H9 (cell line): ENCODE data around the gene ARHGAP24. TPM values are rescaled to one million over a fixed set of nuclear protein-coding genes. Genes with fewer than 3 reads are reported as not detected.

Source experiments
- DNase-seq: peaks from one replicate; pipeline ENCODE4 v3.0.0-alpha.2; 2017
- H2AFZ ChIP-seq: one replicate; pipeline ENCODE4 v1.6.1; 2013; ENCODE audit warnings: mild to moderate bottlenecking, low read length, control low read depth, moderate library complexity
- H2AK5ac ChIP-seq: 2 replicates; pipeline ENCODE4 v1.6.1; 2013; ENCODE audit warnings: low read length, control low read depth, mixed read lengths; ENCODE audit not compliant: insufficient read length
- H2BK120ac ChIP-seq: one replicate; pipeline ENCODE4 v1.6.1; 2013; ENCODE audit warnings: low read depth, mild to moderate bottlenecking, low read length, control low read depth, inconsistent platforms; ENCODE audit not compliant: poor library complexity, severe bottlenecking
- H2BK12ac ChIP-seq: 2 replicates; pipeline ENCODE4 v1.6.1; 2013; ENCODE audit warnings: low read length, control low read depth, mixed read lengths, low read depth; ENCODE audit not compliant: insufficient read length
- H2BK15ac ChIP-seq: 2 replicates; pipeline ENCODE4 v1.6.1; 2013; ENCODE audit warnings: low read depth, low read length, control low read depth
- H2BK20ac ChIP-seq: one replicate; pipeline ENCODE4 v1.6.1; 2013; ENCODE audit warnings: low read depth, mild to moderate bottlenecking, low read length, control low read depth, inconsistent platforms; ENCODE audit not compliant: poor library complexity, severe bottlenecking
- H2BK5ac ChIP-seq: 2 replicates; pipeline ENCODE4 v1.6.1; 2013; ENCODE audit warnings: low read length, control low read depth, mixed read lengths; ENCODE audit not compliant: insufficient read length
- H3K14ac ChIP-seq: 2 replicates; pipeline ENCODE4 v1.6.1; 2013; ENCODE audit warnings: low read length, control low read depth; ENCODE audit not compliant: insufficient read depth
- H3K18ac ChIP-seq: 2 replicates; pipeline ENCODE4 v1.6.1; 2013; ENCODE audit warnings: low read depth, mild to moderate bottlenecking, mixed read lengths, low read length, control low read depth; ENCODE audit not compliant: insufficient read length
- H3K23ac ChIP-seq: 2 replicates; pipeline ENCODE4 v1.6.1; 2013; ENCODE audit warnings: low read length, control low read depth, mixed read lengths, low read depth; ENCODE audit not compliant: insufficient read length
- H3K23me2 ChIP-seq: 2 replicates; pipeline ENCODE4 v1.6.1; 2013; ENCODE audit warnings: low read depth, mild to moderate bottlenecking, mixed read lengths, low read length, control low read depth; ENCODE audit not compliant: insufficient read length, poor library complexity, severe bottlenecking
- H3K27ac ChIP-seq: 2 replicates; pipeline ENCODE4 v1.5.1; 2013; ENCODE audit warnings: low read length, control low read depth, mixed read lengths, low read depth; ENCODE audit not compliant: insufficient read length
- H3K27me3 ChIP-seq: 2 replicates; pipeline ENCODE4 v1.6.1; 2013; ENCODE audit warnings: low read length, control low read depth, inconsistent platforms; ENCODE audit not compliant: insufficient read depth
- H3K4ac ChIP-seq: 2 replicates; pipeline ENCODE4 v1.6.1; 2013; ENCODE audit warnings: low read depth, mild to moderate bottlenecking, control low read depth, inconsistent platforms, low read length, moderate library complexity
- H3K4me1 ChIP-seq: 2 replicates; pipeline ENCODE4 v1.6.1; 2013; ENCODE audit warnings: low read length, control low read depth, inconsistent platforms; ENCODE audit not compliant: insufficient read depth
- H3K4me2 ChIP-seq: 2 replicates; pipeline ENCODE4 v1.6.1; 2013; ENCODE audit warnings: low read length, control low read depth, mixed read lengths; ENCODE audit not compliant: insufficient read length, insufficient read depth
- H3K56ac ChIP-seq: 2 replicates; pipeline ENCODE4 v1.6.1; 2013; ENCODE audit warnings: low read depth, mild to moderate bottlenecking, mixed read lengths, low read length, control low read depth; ENCODE audit not compliant: insufficient read length
- H3K79me1 ChIP-seq: 2 replicates; pipeline ENCODE4 v1.6.1; 2013; ENCODE audit warnings: low read depth, mild to moderate bottlenecking, moderate library complexity, low read length, control low read depth, inconsistent platforms; ENCODE audit not compliant: insufficient read depth, poor library complexity, severe bottlenecking
- H3K79me2 ChIP-seq: 2 replicates; pipeline ENCODE4 v1.6.1; 2013; ENCODE audit warnings: low read length, control low read depth, inconsistent platforms; ENCODE audit not compliant: insufficient read depth
- H3K9ac ChIP-seq: 2 replicates; pipeline ENCODE4 v1.6.1; 2013; ENCODE audit warnings: low read length, control low read depth, mixed read lengths; ENCODE audit not compliant: insufficient read length; ENCODE audit errors: extremely low read depth
- H3K9me3 ChIP-seq: one replicate; pipeline ENCODE4 v1.6.1; 2013; ENCODE audit warnings: low read depth, low read length, inconsistent platforms; ENCODE audit not compliant: control insufficient read depth
- H3T11ph ChIP-seq: one replicate; pipeline ENCODE4 v1.6.1; 2013; ENCODE audit warnings: mild to moderate bottlenecking, low read length, control low read depth, inconsistent platforms
- H4K20me1 ChIP-seq: one replicate; pipeline ENCODE4 v1.6.1; 2013; ENCODE audit not compliant: control insufficient read depth, insufficient read length, insufficient read depth
- H4K5ac ChIP-seq: 2 replicates; pipeline ENCODE4 v1.6.1; 2013; ENCODE audit warnings: low read depth, mild to moderate bottlenecking, mixed read lengths, low read length, control low read depth; ENCODE audit not compliant: insufficient read length
- H4K8ac ChIP-seq: replicated peaks from 2 replicates; pipeline ENCODE4 v1.6.1; 2013; ENCODE audit warnings: low read length, control low read depth, mixed read lengths, low read depth; ENCODE audit not compliant: insufficient read length
- H4K91ac ChIP-seq: 2 replicates; pipeline ENCODE4 v1.6.1; 2013; ENCODE audit warnings: low read depth, mild to moderate bottlenecking, moderate library complexity, mixed read lengths, low read length, control low read depth; ENCODE audit not compliant: insufficient read length
- H3K27ac Mint-ChIP-seq, 3 experiments: 2 replicates in 2 of 3; 3 replicates in 1 of 3; pipeline ENCODE4 v1.8.0; 2020 to 2021; ENCODE audit warnings: mixed read lengths in 3 of 3, mild to moderate bottlenecking in 1 of 3, moderate library complexity in 1 of 3
- H3K27me3 Mint-ChIP-seq: 2 replicates; pipeline ENCODE4 v1.8.0; 2021; ENCODE audit warnings: low read depth, mild to moderate bottlenecking, moderate library complexity, mixed read lengths
- H3K36me3 Mint-ChIP-seq, 3 experiments: 2 replicates in 2 of 3; 3 replicates in 1 of 3; pipeline ENCODE4 v1.8.0; 2020 to 2021; ENCODE audit warnings: low read depth in 3 of 3, mixed read lengths in 3 of 3; ENCODE audit not compliant: insufficient read depth in 1 of 3
- H3K4me1 Mint-ChIP-seq, 2 experiments: 2 replicates each; pipeline ENCODE4 v1.8.0; 2020; ENCODE audit warnings: mixed read lengths in 2 of 2
- H3K4me3 Mint-ChIP-seq, 2 experiments: 2 replicates in 1 of 2; 3 replicates in 1 of 2; pipeline ENCODE4 v1.8.0; 2020 to 2021; ENCODE audit warnings: mild to moderate bottlenecking in 2 of 2, mixed read lengths in 2 of 2, moderate library complexity in 1 of 2
- H3K9me3 Mint-ChIP-seq, 2 experiments: 2 replicates in 1 of 2; 3 replicates in 1 of 2; pipeline ENCODE4 v1.8.0; 2020; ENCODE audit warnings: mild to moderate bottlenecking in 2 of 2, mixed read lengths in 2 of 2, moderate library complexity in 1 of 2
- WGBS: extraction: QIAGEN DNeasy Blood & Tissue Kit; methylation state at CpG from one replicate; pipeline ENCODE4 v1.1.7; 2013; ENCODE audit warnings: missing lambda C conversion rate, low lambda C conversion rate, mixed read lengths; ENCODE audit not compliant: insufficient read length; ENCODE audit errors: extremely low coverage; 5-methylcytosine and 5-hydroxymethylcytosine counted together
- total RNA-seq: library from RNA; stranded (reverse); gene quantifications from 2 replicates; pipeline ENCODE4 v1.2.1, GENCODE V29; 2021
- TF ChIP-seq, protein P1 (sequence below): fragments of 200-600 bp; sonication (generic); conservative IDR thresholded peaks from 3 replicates; pipeline ENCODE4 v1.8.0; 2021; ENCODE audit warnings: antibody characterized with exemption, mild to moderate bottlenecking

Gene ARHGAP24
- total RNA-seq, 1 experiment from 2014 or later: 0.37 TPM

DNA sequence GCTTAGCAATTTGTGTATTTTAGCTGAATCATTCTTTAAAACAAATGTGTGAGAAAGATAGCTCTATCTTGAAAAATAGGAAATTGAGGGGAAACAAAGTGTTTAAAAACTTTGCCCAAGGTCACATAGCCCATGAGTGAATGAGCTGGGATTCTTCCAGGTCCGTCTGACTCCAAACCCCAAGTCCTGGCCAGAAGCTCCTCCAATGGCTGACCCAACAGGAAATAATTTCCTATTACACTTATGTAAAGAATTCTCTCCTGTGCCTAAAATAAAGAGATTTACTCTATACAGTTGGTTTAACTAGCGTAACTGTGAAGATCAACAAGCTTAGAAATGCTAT is 287.6 kb downstream of the ARHGAP24 start:
- Histone ChIP-seq H3K18ac (no peak overlapping the region), H4K91ac (no peak overlapping the region), H3K27ac (no peak overlapping the region), H2BK120ac (no peak overlapping the region), H3T11ph (no peak overlapping the region), H4K5ac (no peak overlapping the region), H3K9ac (no peak overlapping the region), H3K27me3 (no peaks in the 10 kb centered on the region), H2BK12ac (no peak overlapping the region), H3K9me3 (no peaks in the 10 kb centered on the region), H2AK5ac (no peak overlapping the region), H3K79me1 (no peaks in the 10 kb centered on the region), H3K79me2 (no peaks in the 10 kb centered on the region), H3K14ac (no peak overlapping the region), H3K4me1 (no peaks in the 10 kb centered on the region; the same call in 1 of the 2 replicates), H2AFZ (no peak overlapping the region), H2BK20ac (no peak overlapping the region), H2BK5ac (no peak overlapping the region), H3K23ac (no peak overlapping the region), H3K56ac (no peak overlapping the region), H3K4me2 (no peak overlapping the region), H4K20me1 (no peaks in the 10 kb centered on the region), H3K4ac (no peak overlapping the region), H2BK15ac (no peak overlapping the region), H4K8ac (no peak overlapping the region), H3K23me2 (no peaks in the 10 kb centered on the region)
- Mint-ChIP-seq H3K9me3 (no peaks in the 10 kb centered on the region), H3K27me3 (no peaks in the 10 kb centered on the region), H3K36me3 (no peaks in the 10 kb centered on the region), H3K4me3 (no peak overlapping the region), H3K4me1 (peaks cover 27 to 31% of the 10 kb centered on the region in 2 experiments), H3K27ac (no peak overlapping the region)
- no peak for DNase-seq
- no CpG with 5 or more reads among the region's 2 CpGs for WGBS
- TF ChIP-seq, protein P1, sequence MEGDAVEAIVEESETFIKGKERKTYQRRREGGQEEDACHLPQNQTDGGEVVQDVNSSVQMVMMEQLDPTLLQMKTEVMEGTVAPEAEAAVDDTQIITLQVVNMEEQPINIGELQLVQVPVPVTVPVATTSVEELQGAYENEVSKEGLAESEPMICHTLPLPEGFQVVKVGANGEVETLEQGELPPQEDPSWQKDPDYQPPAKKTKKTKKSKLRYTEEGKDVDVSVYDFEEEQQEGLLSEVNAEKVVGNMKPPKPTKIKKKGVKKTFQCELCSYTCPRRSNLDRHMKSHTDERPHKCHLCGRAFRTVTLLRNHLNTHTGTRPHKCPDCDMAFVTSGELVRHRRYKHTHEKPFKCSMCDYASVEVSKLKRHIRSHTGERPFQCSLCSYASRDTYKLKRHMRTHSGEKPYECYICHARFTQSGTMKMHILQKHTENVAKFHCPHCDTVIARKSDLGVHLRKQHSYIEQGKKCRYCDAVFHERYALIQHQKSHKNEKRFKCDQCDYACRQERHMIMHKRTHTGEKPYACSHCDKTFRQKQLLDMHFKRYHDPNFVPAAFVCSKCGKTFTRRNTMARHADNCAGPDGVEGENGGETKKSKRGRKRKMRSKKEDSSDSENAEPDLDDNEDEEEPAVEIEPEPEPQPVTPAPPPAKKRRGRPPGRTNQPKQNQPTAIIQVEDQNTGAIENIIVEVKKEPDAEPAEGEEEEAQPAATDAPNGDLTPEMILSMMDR: no peak
